NAMALWA (cell line): Measurements from ENCODE around the gene KLF13.

Source experiments
- DNase-seq: peaks from one replicate; pipeline ENCODE4 v3.0.0-alpha.2; 2015; ENCODE audit warnings: low spot score

The KLF13 gene

GRCh38 chr15:31362886-31363285, 36.3 kb downstream of the KLF13 start:
- DNase-seq, result no peak

GRCh38 chr15:31364301-31365031, 37.8 kb downstream of the KLF13 start:
- DNase-seq, result peak; percentile 33

GRCh38 chr15:31365032-31365654, 38.5 kb downstream of the KLF13 start:
- no peak for DNase-seq

GRCh38 chr15:31365655-31366127, 39.1 kb downstream of the KLF13 start:
- DNase-seq, result peak; percentile 89

GRCh38 chr15:31366169-31366734, 39.6 kb downstream of the KLF13 start:
- no peak for DNase-seq

GRCh38 chr15:31367021-31367729, 40.5 kb downstream of the KLF13 start:
- DNase-seq, result no peak

GRCh38 chr15:31367730-31368344, 41.2 kb downstream of the KLF13 start:
- DNase-seq, result no peak

- no peak for DNase-seq
These were observed 43.1 kb downstream of the KLF13 start for GRCh38 chr15:31369727-31370126.

- no peak for DNase-seq
These were observed 45.0 kb downstream of the KLF13 start for GRCh38 chr15:31371520-31372240.

- no peak for DNase-seq
These were observed 46.0 kb downstream of the KLF13 start for GRCh38 chr15:31372635-31373091.

GRCh38 chr15:31373096-31373865, 46.6 kb downstream of the KLF13 start:
- no peak for DNase-seq

GRCh38 chr15:31373970-31374369, 47.3 kb downstream of the KLF13 start:
- no peak for DNase-seq

GRCh38 chr15:31374489-31374888, 47.9 kb downstream of the KLF13 start:
- DNase-seq, result no peak

GRCh38 chr15:31374986-31375385, 48.4 kb downstream of the KLF13 start:
- DNase-seq, result no peak

GRCh38 chr15:31375772-31376171, 49.1 kb downstream of the KLF13 start:
- no peak for DNase-seq

GRCh38 chr15:31376511-31376910, 49.9 kb downstream of the KLF13 start:
- DNase-seq, result no peak

GRCh38 chr15:31377030-31377429, 50.4 kb downstream of the KLF13 start:
- no peak for DNase-seq

GRCh38 chr15:31378363-31378903, 51.8 kb downstream of the KLF13 start:
- no peak for DNase-seq

- no peak for DNase-seq
These were observed 52.4 kb downstream of the KLF13 start for GRCh38 chr15:31379042-31379441.

- DNase-seq, result no peak
These were observed 52.9 kb downstream of the KLF13 start for GRCh38 chr15:31379577-31379976.
